Measurements from ENCODE around the gene GDI1. TPM values are rescaled to one million over a fixed set of nuclear protein-coding genes. Genes with fewer than 3 reads are reported as not detected.

Gene GDI1
- total RNA-seq, 2 donors from 2014 or later, result 157 to 187 TPM

DNA sequence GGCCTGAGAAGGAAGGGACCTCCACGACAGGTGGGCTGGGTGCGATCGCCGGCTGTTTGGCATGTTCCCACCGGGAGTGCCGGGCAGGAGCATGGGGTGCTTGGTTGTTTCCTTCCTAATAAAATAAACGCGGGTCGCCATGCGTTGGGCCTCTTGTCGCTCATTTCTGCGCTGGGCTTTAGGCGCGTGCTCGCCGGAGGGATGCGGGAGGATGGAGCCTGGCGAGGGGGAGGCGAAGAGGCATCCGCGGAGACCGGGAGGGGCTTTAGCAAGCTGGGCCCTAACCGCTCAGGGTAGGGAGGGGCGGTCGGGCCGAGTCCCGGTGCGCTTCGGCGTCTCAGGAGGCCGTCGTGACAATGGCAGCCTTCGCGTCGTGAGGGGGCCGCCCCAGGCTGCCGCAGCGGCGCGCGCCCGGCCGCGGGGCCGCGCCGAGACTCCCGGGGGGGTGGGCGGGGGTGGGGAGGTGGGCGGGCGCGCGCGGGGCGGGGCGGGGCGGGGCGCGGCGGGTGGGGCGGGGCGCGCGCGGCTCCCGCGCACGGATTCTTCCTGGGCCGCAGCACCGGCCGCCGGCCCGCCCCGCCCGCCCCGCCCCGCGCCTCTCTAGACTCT is 476 bp upstream of the GDI1 start:
- H3K27me3 Mint-ChIP-seq, result peaks cover 0 to 3% of the 10 kb centered on the region in 2 donors
- no peaks in the 10 kb centered on the region for H3K36me3 Mint-ChIP-seq
- peak overlapping the region; percentile 61 for H3K4me3 Mint-ChIP-seq
- no peak for DNase-seq (ENCODE audit: low spot score)
- no peaks in the 10 kb centered on the region for H3K9me3 Mint-ChIP-seq
- peak overlapping the region; percentile 71 to 90 for H3K27ac Mint-ChIP-seq
- ATAC-seq, result peak; percentile 80 to 83
- peaks cover 10 to 15% of the 10 kb centered on the region in 2 donors for H3K4me1 Mint-ChIP-seq (ENCODE audit: low read depth in 2 of 2)

DNA sequence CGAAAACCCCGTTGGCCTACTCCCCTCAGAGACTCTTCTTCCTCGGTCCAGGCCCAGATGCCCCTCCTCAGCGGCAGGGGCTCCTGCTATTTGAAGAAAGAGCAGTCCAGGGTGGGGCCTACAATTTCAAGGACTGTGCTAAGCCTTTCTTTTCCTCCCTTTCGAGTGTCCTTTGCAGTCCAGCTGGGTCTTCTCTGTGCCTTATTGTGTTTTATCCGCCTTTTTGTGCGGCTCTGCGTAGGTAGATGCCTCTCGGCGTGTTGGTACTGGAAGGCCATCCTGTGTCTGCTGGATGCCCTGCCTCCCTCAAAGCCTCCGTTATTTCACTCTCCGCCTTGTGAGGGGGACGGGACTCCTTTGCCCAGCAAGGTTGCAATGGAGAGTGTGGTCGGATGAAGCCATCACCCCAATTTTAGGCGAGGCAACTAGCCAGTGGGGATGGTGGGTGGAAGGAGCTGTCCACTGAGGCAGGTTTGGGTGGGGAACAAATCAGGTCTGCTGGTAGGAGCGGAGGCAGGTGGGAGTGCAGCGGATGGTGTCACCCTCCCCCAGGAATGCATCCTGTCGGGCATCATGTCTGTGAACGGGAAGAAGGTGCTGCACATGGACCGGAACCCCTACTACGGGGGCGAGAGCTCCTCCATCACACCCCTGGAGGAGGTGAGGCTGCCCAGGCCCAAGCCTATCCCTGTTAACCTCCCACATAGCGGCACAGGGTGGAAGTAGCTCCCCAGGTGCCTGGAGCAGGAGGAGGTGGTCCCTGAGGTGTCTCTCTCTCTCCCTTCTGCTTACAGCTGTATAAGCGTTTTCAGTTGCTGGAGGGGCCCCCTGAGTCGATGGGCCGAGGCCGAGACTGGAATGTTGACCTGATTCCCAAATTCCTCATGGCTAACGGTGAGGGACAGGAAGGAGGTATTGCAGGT is 1.3 kb downstream of the GDI1 start:
- Mint-ChIP-seq H3K4me3 (peak overlapping the region; percentile 86), H3K36me3 (no peaks in the 10 kb centered on the region), H3K9me3 (no peaks in the 10 kb centered on the region), H3K27me3 (peaks cover 0 to 3% of the 10 kb centered on the region in 2 donors), H3K27ac (peak overlapping the region; percentile 70 to 87), H3K4me1 (ENCODE audit: low read depth in 2 of 2) (peaks cover 10 to 13% of the 10 kb centered on the region in 2 donors)
- no peak for ATAC-seq
- no peak for DNase-seq (ENCODE audit: low spot score)

DNA sequence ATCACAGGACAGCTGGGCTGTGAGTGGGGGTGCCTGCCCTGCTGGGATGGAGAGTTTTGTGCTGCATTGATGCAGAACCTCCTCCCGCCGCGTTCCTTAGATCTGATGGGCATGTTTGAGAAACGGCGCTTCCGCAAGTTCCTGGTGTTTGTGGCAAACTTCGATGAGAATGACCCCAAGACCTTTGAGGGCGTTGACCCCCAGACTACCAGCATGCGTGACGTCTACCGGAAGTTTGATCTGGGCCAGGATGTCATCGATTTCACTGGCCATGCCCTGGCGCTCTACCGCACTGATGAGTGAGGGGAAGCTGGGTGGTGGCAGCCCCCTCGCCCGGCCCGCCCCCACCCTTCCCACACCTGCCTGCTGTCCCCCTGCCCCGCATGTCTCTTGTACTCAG is 2.9 kb downstream of the GDI1 start:
- H3K27me3 Mint-ChIP-seq, result peaks cover 0 to 3% of the 10 kb centered on the region in 2 donors
- no peaks in the 10 kb centered on the region for H3K9me3 Mint-ChIP-seq
- H3K4me3 Mint-ChIP-seq, result no peak overlapping the region
- no peaks in the 10 kb centered on the region for H3K36me3 Mint-ChIP-seq
- DNase-seq (ENCODE audit: low spot score) (no peak), ATAC-seq (no peak)
- H3K4me1 Mint-ChIP-seq (ENCODE audit: low read depth in 2 of 2), result peaks cover 10 to 16% of the 10 kb centered on the region in 2 donors
- H3K27ac Mint-ChIP-seq, result no peak overlapping the region

DNA sequence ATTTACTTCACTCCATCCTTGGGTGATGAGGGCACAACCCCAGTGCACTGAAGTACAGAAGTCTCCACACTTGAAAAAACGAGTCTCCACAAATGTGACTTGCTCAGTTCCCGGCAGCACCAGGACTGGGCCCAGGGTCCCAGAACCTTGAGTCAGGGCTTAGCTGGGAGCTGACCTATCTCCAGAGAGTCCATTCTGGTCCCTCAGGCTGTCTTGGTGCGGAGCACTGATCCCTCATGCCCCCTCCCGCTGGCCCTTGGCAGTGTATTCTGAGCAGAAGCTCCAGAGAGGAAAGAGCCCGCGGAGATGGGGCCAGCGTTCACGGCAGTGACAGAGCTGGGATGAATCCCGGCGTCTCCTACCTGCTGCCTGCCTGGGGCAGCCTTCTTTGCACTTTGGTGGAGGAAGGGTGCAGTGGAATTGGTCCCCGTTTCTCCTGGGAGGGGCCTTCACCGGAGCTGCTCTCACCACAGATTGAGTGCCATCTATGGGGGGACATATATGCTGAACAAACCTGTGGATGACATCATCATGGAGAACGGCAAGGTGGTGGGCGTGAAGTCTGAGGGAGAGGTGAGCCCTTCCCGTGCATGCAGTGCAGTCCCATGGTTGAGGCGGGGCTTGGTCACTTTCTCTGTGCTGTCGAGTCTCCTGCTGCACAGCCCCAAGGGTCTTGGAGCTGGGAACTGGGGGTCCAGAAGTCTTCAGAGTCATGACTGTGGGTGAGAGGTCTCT is 3.8 kb downstream of the GDI1 start:
- H3K27ac Mint-ChIP-seq, result no peak overlapping the region
- H3K27me3 Mint-ChIP-seq, result peaks cover 0 to 3% of the 10 kb centered on the region in 2 donors
- DNase-seq (ENCODE audit: low spot score) (no peak), ATAC-seq (no peak)
- no peaks in the 10 kb centered on the region for H3K9me3 Mint-ChIP-seq
- no peak overlapping the region for H3K4me3 Mint-ChIP-seq
- no peaks in the 10 kb centered on the region for H3K36me3 Mint-ChIP-seq
- H3K4me1 Mint-ChIP-seq (ENCODE audit: low read depth in 2 of 2), result peaks cover 10 to 13% of the 10 kb centered on the region in 2 donors

DNA sequence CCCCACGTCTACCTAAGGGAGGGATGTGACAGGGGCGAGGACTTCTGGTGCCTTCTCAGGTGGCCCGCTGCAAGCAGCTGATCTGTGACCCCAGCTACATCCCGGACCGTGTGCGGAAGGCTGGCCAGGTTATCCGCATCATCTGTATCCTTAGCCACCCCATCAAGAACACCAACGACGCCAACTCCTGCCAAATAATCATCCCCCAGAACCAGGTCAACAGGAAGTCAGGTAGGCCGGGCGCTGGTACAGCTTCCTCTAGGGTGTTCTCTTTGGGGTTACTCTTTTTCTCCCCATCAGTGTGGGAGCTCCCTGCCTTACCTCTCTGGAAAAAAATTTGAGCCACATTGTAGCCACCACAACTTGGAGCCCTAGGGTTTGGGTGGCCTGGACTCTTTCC is 4.6 kb downstream of the GDI1 start:
- Mint-ChIP-seq H3K4me1 (ENCODE audit: low read depth in 2 of 2) (peaks cover 7 to 11% of the 10 kb centered on the region in 2 donors), H3K4me3 (no peak overlapping the region)

DNA sequence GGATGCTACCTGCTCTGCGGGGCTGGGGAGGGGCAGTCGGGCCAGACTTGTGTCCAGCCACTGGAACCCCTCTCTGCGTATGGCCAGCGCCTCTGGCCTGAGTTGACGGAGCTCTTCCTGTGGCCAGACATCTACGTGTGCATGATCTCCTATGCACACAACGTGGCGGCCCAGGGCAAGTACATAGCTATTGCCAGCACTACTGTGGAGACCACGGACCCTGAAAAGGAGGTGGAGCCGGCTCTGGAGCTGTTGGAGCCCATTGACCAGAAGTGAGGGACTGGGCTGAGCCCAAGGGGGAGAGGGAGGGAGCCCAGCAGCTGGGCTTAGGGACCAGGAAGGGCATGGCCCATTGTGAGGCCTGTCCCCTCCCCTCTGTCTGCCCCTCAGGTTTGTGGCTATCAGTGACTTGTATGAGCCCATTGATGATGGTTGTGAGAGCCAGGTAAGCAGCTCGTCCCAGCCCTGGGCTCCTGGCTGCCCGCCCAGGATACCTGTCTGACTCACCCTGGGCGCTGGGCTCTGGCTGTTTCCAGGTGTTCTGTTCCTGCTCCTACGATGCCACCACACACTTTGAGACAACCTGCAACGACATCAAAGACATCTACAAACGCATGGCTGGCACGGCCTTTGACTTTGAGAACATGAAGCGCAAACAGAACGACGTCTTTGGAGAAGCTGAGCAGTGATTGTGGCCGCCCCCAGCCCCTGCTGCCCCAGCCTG is 5.2 kb downstream of the GDI1 start:
- Mint-ChIP-seq H3K4me3 (no peak overlapping the region), H3K4me1 (ENCODE audit: low read depth in 2 of 2) (peaks cover 7 to 17% of the 10 kb centered on the region in 2 donors), H3K9me3 (no peaks in the 10 kb centered on the region), H3K27me3 (peaks cover 0 to 3% of the 10 kb centered on the region in 2 donors), H3K36me3 (no peaks in the 10 kb centered on the region), H3K27ac (no peak overlapping the region)
- DNase-seq (ENCODE audit: low spot score) (no peak), ATAC-seq (no peak)

More for the DNA sequence above, 4.6 kb downstream of the GDI1 start:
- Mint-ChIP-seq H3K27ac (no peak overlapping the region), H3K27me3 (peaks cover 0 to 3% of the 10 kb centered on the region in 2 donors), H3K9me3 (no peaks in the 10 kb centered on the region), H3K36me3 (no peaks in the 10 kb centered on the region)
- ATAC-seq (no peak), DNase-seq (ENCODE audit: low spot score) (no peak)

DNA sequence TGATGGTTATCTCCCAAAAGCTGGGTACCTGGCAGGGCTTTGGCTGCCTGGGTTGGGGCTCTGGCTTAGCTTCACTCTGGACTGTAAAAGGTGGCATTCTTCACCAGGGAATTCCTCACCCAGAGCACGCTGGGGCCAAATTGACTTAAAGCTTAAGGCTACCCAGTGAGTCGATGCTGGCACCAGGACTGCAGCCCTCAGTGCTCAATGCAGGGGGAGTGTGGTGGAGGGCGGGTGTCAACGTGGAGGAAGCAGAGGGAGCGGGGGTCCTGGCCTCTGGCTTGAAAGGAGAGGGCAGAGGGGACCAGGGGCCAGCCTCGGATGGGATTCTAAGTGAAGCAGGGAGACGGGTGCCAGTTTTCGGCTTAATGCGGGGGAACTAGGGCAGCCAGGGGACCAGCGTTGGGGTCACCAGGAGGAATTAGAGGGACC is 6.5 kb downstream of the GDI1 start:
- no peaks in the 10 kb centered on the region for H3K9me3 Mint-ChIP-seq

DNA sequence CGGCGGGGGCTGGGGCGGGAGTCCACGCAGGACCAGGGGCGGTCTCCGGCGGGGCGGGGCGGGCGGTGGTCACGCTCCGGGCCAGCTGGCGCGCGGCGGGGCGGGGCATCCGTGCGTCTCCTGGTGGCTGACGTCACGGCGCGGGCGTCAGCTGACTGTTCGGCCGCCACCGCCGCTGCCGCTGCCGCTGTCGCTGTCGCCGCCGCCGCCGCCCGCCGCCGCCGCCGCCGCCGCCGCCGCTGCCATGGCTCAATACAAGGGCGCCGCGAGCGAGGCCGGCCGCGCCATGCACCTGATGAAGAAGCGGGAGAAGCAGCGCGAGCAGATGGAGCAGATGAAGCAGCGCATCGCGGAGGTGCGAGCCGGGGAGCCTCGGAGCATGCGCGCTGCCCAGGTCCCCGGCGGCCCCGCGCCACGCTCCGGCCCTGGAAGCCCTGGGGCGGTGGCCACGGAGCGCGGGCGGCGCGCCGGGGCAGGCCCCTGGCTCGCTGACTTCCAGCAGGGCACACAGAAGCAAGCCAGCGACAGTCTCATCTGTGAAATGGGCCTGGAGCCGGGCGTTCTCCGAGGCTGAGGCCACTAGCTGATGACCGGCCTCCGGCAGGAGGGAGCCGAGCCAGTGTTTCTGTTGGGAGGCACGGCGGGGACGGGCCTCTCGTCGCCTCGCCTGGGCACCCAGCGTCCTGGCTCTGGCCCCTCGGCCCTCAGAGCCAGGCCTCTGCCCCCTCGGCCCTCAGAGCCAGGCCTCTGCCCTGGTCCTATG is 7.2 kb downstream of the GDI1 start, which contains the start of gene FAM50A:
FAM50A (plus strand) TSS at position 150 of the 763 bp plus-strand sequence; CDS start at position 245, 95 bp downstream.
- Mint-ChIP-seq H3K9me3 (no peaks in the 10 kb centered on the region), H3K36me3 (no peaks in the 10 kb centered on the region), H3K4me1 (ENCODE audit: low read depth in 2 of 2) (peaks cover 0 to 15% of the 10 kb centered on the region in 2 donors), H3K27me3 (no peaks in the 10 kb centered on the region), H3K4me3 (peak within 1 kb of the TSS; percentile 71), H3K27ac (peak within 1 kb of the TSS; percentile 43 to 48)
- DNase-seq (ENCODE audit: low spot score) (peak; percentile 84), ATAC-seq (peak; percentile 93 to 94)

More for the DNA sequence above, 6.5 kb downstream of the GDI1 start:
- Mint-ChIP-seq H3K4me3 (peak overlapping the region; percentile 71), H3K27me3 (no peaks in the 10 kb centered on the region), H3K4me1 (ENCODE audit: low read depth in 2 of 2) (peaks cover 0 to 15% of the 10 kb centered on the region in 2 donors), H3K36me3 (no peaks in the 10 kb centered on the region), H3K27ac (peak overlapping the region; percentile 43 to 48)
- ATAC-seq, result no peak
- DNase-seq (ENCODE audit: low spot score), result no peak

DNA sequence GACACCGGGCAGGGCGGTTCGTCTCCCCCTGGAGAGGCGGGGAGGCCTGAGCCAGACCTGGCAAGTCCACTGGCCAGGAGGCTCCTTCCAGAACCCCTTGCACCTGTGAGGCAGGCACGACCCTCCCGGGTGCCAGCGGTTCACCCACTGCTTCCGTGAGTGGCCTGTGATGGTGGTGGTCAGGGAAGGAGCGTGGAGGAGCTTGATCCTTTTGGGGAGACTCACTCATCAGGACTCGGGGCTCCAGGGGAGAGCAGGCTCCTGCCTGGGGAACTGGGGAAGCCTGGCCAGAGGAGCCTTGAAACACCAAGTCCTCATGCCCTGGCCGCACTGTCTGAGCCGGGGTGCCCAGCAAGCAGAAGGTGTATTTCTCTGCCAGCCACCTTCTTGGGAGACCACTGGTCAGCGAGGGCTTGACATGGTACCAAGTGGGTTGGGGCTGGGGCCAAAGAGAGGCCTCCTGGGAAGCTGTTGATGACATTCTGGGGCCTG is 7.8 kb downstream of the GDI1 start:
- peaks cover 0 to 15% of the 10 kb centered on the region in 2 donors for H3K4me1 Mint-ChIP-seq (ENCODE audit: low read depth in 2 of 2)
- no peaks in the 10 kb centered on the region for H3K27me3 Mint-ChIP-seq
- H3K4me3 Mint-ChIP-seq, result no peak overlapping the region
- H3K9me3 Mint-ChIP-seq, result no peaks in the 10 kb centered on the region
- H3K36me3 Mint-ChIP-seq, result no peaks in the 10 kb centered on the region
- no peak overlapping the region for H3K27ac Mint-ChIP-seq
- ATAC-seq, result no peak
- no peak for DNase-seq (ENCODE audit: low spot score)

DNA sequence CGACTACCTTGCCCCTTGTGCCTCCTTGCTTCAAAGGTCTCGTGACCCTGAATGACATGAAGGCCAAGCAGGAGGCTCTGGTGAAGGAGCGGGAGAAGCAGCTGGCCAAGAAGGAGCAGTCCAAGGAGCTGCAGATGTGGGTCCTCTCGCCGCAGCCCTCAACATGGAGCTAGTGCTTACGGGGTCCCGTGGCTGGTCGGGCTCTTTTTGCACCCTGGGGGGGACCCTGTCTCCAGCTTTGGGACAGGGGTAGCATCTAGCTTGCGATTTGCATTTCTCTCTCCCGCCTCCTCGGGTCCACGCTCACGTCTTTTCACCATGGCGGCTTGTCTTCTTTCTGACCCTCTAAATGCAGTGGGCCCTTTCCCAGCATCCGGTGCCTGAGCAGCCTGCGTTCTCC is 8.8 kb downstream of the GDI1 start:
- no peaks in the 10 kb centered on the region for H3K9me3 Mint-ChIP-seq
- DNase-seq (ENCODE audit: low spot score) (no peak), ATAC-seq (no peak)
- no peaks in the 10 kb centered on the region for H3K27me3 Mint-ChIP-seq
- no peak overlapping the region for H3K4me3 Mint-ChIP-seq
- no peak overlapping the region for H3K27ac Mint-ChIP-seq
- H3K4me1 Mint-ChIP-seq (ENCODE audit: low read depth in 2 of 2), result peaks cover 0 to 15% of the 10 kb centered on the region in 2 donors
- H3K36me3 Mint-ChIP-seq, result no peaks in the 10 kb centered on the region

DNA sequence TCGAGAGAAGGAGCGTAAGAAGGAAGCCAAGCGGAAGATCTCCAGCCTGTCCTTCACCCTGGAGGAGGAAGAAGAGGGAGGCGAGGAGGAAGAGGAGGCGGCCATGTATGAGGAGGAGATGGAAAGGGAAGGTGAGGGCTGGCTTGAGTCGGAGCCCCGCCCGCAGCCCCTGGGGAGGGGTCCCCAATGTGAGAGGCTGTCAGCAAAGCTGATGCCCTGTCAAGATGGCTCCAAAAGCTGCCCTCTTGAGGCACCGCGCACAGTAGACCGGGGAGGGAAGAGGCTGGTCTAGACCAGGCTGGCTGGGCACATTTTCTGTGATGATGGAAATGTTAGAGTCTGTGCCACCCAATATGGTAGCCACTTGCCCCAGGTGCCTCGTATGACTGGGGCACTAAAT is 9.5 kb downstream of the GDI1 start:
- Mint-ChIP-seq H3K27me3 (no peaks in the 10 kb centered on the region), H3K4me3 (no peak overlapping the region), H3K36me3 (no peaks in the 10 kb centered on the region), H3K4me1 (ENCODE audit: low read depth in 2 of 2) (peaks cover 0 to 15% of the 10 kb centered on the region in 2 donors), H3K27ac (no peak overlapping the region), H3K9me3 (no peaks in the 10 kb centered on the region)
- no peak for DNase-seq (ENCODE audit: low spot score)
- ATAC-seq, result no peak

DNA sequence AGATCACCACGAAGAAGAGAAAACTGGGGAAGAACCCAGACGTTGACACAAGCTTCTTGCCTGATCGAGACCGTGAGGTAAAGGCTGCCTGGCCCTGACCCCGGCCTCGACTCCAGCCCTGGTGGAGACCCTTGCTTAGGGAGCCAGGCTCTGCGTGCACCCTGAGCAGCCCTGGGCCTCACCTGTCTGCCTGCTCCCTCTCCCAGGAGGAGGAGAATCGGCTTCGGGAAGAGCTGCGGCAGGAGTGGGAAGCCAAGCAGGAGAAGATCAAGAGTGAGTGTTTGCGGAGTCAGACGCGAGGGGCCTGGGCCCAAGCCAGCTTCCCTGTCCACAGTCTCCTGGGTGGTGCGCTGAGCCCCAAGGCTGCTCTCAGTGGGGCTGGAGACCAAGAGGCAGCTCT is 11.5 kb downstream of the GDI1 start:
- H3K27me3 Mint-ChIP-seq, result no peaks in the 10 kb centered on the region
- DNase-seq (ENCODE audit: low spot score), result no peak
- no peaks in the 10 kb centered on the region for H3K36me3 Mint-ChIP-seq
- H3K4me1 Mint-ChIP-seq (ENCODE audit: low read depth in 2 of 2), result peaks cover 0 to 14% of the 10 kb centered on the region in 2 donors
- H3K9me3 Mint-ChIP-seq, result no peaks in the 10 kb centered on the region
- ATAC-seq, result no peak
- no peak overlapping the region for H3K27ac Mint-ChIP-seq
- H3K4me3 Mint-ChIP-seq, result no peak overlapping the region
